Kidney glomerular epithelial cell (primary cell): ENCODE measurements around the gene MPRIP.
A peak's percentile ranks its signal among the peaks of the same experiment; 100 is the strongest.
"Not testable (repeated sequence)": the region's sequence is repeated elsewhere in the genome, so short reads cannot be mapped to it uniquely, and the experiment has no call there.

Source experiments
- DNase-seq: peaks from one replicate; lab custom pipeline; 2025; lab: John Stamatoyannopoulos, UW

Gene MPRIP

GRCh38 chr17:17184985-17185757, 142.9 kb downstream of the MPRIP start:
- DNase-seq, result not testable (repeated sequence)

- DNase-seq, result no peak
Measured at GRCh38 chr17:17186051-17186450, 143.8 kb downstream of the MPRIP start.

- DNase-seq, result no peak
Measured at GRCh38 chr17:17186551-17187505, 144.6 kb downstream of the MPRIP start.

- no peak for DNase-seq
Measured at GRCh38 chr17:17188586-17188985, 146.3 kb downstream of the MPRIP start.

- DNase-seq, result no peak
Measured at GRCh38 chr17:17189559-17189958, 147.3 kb downstream of the MPRIP start.

- no peak for DNase-seq
Measured at GRCh38 chr17:17190188-17190587, 147.9 kb downstream of the MPRIP start.

- DNase-seq, result no peak
Measured at GRCh38 chr17:17191346-17191792, 149.1 kb downstream of the MPRIP start.

- DNase-seq, result no peak
Measured at GRCh38 chr17:17191961-17192381, 149.7 kb downstream of the MPRIP start.

GRCh38 chr17:17195466-17195865, 153.2 kb downstream of the MPRIP start:
- DNase-seq, result not testable (repeated sequence)

- DNase-seq, result no peak
Measured at GRCh38 chr17:17196776-17197175, 154.5 kb downstream of the MPRIP start.

- DNase-seq, result no peak
Measured at GRCh38 chr17:17198281-17198680, 156.0 kb downstream of the MPRIP start.

- DNase-seq, result no peak
Measured at GRCh38 chr17:17200311-17200710, 158.1 kb downstream of the MPRIP start.

- no peak for DNase-seq
Measured at GRCh38 chr17:17200831-17201230, 158.6 kb downstream of the MPRIP start.

GRCh38 chr17:17201271-17201670, 159.0 kb downstream of the MPRIP start:
- no peak for DNase-seq

GRCh38 chr17:17201907-17202306, 159.7 kb downstream of the MPRIP start:
- no peak for DNase-seq

GRCh38 chr17:17203173-17203730, 161.0 kb downstream of the MPRIP start:
- no peak for DNase-seq

- no peak for DNase-seq
Measured at GRCh38 chr17:17204041-17204591, 161.9 kb downstream of the MPRIP start.

GRCh38 chr17:17204635-17205231, 162.5 kb downstream of the MPRIP start:
- DNase-seq, result no peak

- DNase-seq, result peak; percentile 22
Measured at GRCh38 chr17:17205368-17206123, 163.3 kb downstream of the MPRIP start.

GRCh38 chr17:17206124-17206912, 164.1 kb downstream of the MPRIP start, which contains the start of gene PLD6:
Gene PLD6 (minus strand): TSS chr17:17206333. CDS start chr17:17206286, 47 bp downstream.
- no peak for DNase-seq
